ENCODE data around the gene NEUROD6.
A peak's percentile ranks its signal among the peaks of the same experiment; 100 is the strongest.

The NEUROD6 gene

GRCh38 chr7:31340603-31341002 is at the start of gene NEUROD6:
Gene NEUROD6 (minus strand): TSS chr7:31340726. CDS start chr7:31339268, 1,458 bp downstream.
- peaks cover 27% of the 10 kb centered on the region for H3K27me3 Mint-ChIP-seq
- H3K27ac Mint-ChIP-seq = no peak within 1 kb of the TSS
- no peak for ATAC-seq

GRCh38 chr7:31384466-31384865 is 43.9 kb upstream of the NEUROD6 start:
- no peaks in the 10 kb centered on the region for H3K9me3 Mint-ChIP-seq
- no peaks in the 10 kb centered on the region for H3K27me3 Mint-ChIP-seq
- H3K27ac Mint-ChIP-seq = no peak overlapping the region
- DNase-seq = no peak
- no peak overlapping the region for H3K4me3 Mint-ChIP-seq
- no peak for ATAC-seq
- H3K4me1 Mint-ChIP-seq = no peaks in the 10 kb centered on the region

More at GRCh38 chr7:31340603-31341002, at the start of gene NEUROD6:
- H3K4me1 Mint-ChIP-seq = no peaks in the 10 kb centered on the region
- DNase-seq = no peak
- H3K4me3 Mint-ChIP-seq = no peak within 1 kb of the TSS
- H3K9me3 Mint-ChIP-seq = no peaks in the 10 kb centered on the region

GRCh38 chr7:31382722-31383121 is 42.2 kb upstream of the NEUROD6 start:
- DNase-seq = no peak
- no peak for ATAC-seq
- Mint-ChIP-seq H3K4me3 (no peak overlapping the region), H3K4me1 (no peaks in the 10 kb centered on the region), H3K27ac (no peak overlapping the region), H3K9me3 (no peaks in the 10 kb centered on the region), H3K27me3 (no peaks in the 10 kb centered on the region)

GRCh38 chr7:31373337-31374289 is 33.1 kb upstream of the NEUROD6 start:
- H3K4me1 Mint-ChIP-seq = no peaks in the 10 kb centered on the region
- H3K9me3 Mint-ChIP-seq = no peaks in the 10 kb centered on the region
- no peak overlapping the region for H3K27ac Mint-ChIP-seq
- ATAC-seq (peak; percentile 42), DNase-seq (no peak)
- no peak overlapping the region for H3K4me3 Mint-ChIP-seq
- H3K27me3 Mint-ChIP-seq = peaks cover 17% of the 10 kb centered on the region

- DNase-seq = no peak
- H3K27ac Mint-ChIP-seq = no peak overlapping the region
- H3K4me1 Mint-ChIP-seq = no peaks in the 10 kb centered on the region
- no peak overlapping the region for H3K4me3 Mint-ChIP-seq
- H3K9me3 Mint-ChIP-seq = no peaks in the 10 kb centered on the region
- no peak for ATAC-seq
- peaks cover 17% of the 10 kb centered on the region for H3K27me3 Mint-ChIP-seq
These were observed 31.9 kb upstream of the NEUROD6 start for GRCh38 chr7:31372231-31372959.

GRCh38 chr7:31371621-31372020 is 31.1 kb upstream of the NEUROD6 start:
- H3K4me1 Mint-ChIP-seq = no peaks in the 10 kb centered on the region
- no peaks in the 10 kb centered on the region for H3K9me3 Mint-ChIP-seq
- H3K27ac Mint-ChIP-seq = no peak overlapping the region
- DNase-seq (no peak), ATAC-seq (no peak)
- H3K27me3 Mint-ChIP-seq = peaks cover 17% of the 10 kb centered on the region
- H3K4me3 Mint-ChIP-seq = no peak overlapping the region

- DNase-seq (no peak), ATAC-seq (no peak)
- Mint-ChIP-seq H3K4me1 (no peaks in the 10 kb centered on the region), H3K4me3 (no peak overlapping the region), H3K27me3 (peaks cover 17% of the 10 kb centered on the region), H3K9me3 (no peaks in the 10 kb centered on the region), H3K27ac (no peak overlapping the region)
These were observed 30.1 kb upstream of the NEUROD6 start for GRCh38 chr7:31370609-31371008.

GRCh38 chr7:31368620-31369019 is 28.1 kb upstream of the NEUROD6 start:
- DNase-seq (no peak), ATAC-seq (no peak)
- H3K27me3 Mint-ChIP-seq = peaks cover 11% of the 10 kb centered on the region
- no peaks in the 10 kb centered on the region for H3K4me1 Mint-ChIP-seq
- H3K4me3 Mint-ChIP-seq = no peak overlapping the region
- H3K27ac Mint-ChIP-seq = no peak overlapping the region
- no peaks in the 10 kb centered on the region for H3K9me3 Mint-ChIP-seq

- Mint-ChIP-seq H3K4me1 (no peaks in the 10 kb centered on the region), H3K4me3 (no peak overlapping the region), H3K9me3 (no peaks in the 10 kb centered on the region), H3K27me3 (no peaks in the 10 kb centered on the region), H3K27ac (no peak overlapping the region)
- DNase-seq (no peak), ATAC-seq (no peak)
These were observed 23.0 kb upstream of the NEUROD6 start for GRCh38 chr7:31363496-31363895.

- H3K4me3 Mint-ChIP-seq = no peak overlapping the region
- no peaks in the 10 kb centered on the region for H3K9me3 Mint-ChIP-seq
- H3K4me1 Mint-ChIP-seq = no peaks in the 10 kb centered on the region
- ATAC-seq = no peak
- no peak overlapping the region for H3K27ac Mint-ChIP-seq
- no peaks in the 10 kb centered on the region for H3K27me3 Mint-ChIP-seq
- no peak for DNase-seq
These were observed 22.5 kb upstream of the NEUROD6 start for GRCh38 chr7:31363051-31363450.

GRCh38 chr7:31362401-31362800 is 21.9 kb upstream of the NEUROD6 start:
- no peaks in the 10 kb centered on the region for H3K27me3 Mint-ChIP-seq
- ATAC-seq (no peak), DNase-seq (no peak)
- H3K4me1 Mint-ChIP-seq = no peaks in the 10 kb centered on the region
- H3K9me3 Mint-ChIP-seq = no peaks in the 10 kb centered on the region
- no peak overlapping the region for H3K27ac Mint-ChIP-seq
- H3K4me3 Mint-ChIP-seq = no peak overlapping the region

- no peaks in the 10 kb centered on the region for H3K27me3 Mint-ChIP-seq
- no peaks in the 10 kb centered on the region for H3K9me3 Mint-ChIP-seq
These were observed 17.9 kb upstream of the NEUROD6 start for GRCh38 chr7:31358467-31358866.

GRCh38 chr7:31345421-31345820 is 4.9 kb upstream of the NEUROD6 start:
- DNase-seq = no peak
- no peak overlapping the region for H3K4me3 Mint-ChIP-seq
- H3K27ac Mint-ChIP-seq = no peak overlapping the region
- H3K27me3 Mint-ChIP-seq = no peaks in the 10 kb centered on the region
- H3K4me1 Mint-ChIP-seq = no peaks in the 10 kb centered on the region
- ATAC-seq = no peak
- H3K9me3 Mint-ChIP-seq = no peaks in the 10 kb centered on the region

More at GRCh38 chr7:31358467-31358866, 17.9 kb upstream of the NEUROD6 start:
- no peak overlapping the region for H3K27ac Mint-ChIP-seq
- H3K4me1 Mint-ChIP-seq = no peaks in the 10 kb centered on the region
- no peak for ATAC-seq
- DNase-seq = no peak
- H3K4me3 Mint-ChIP-seq = no peak overlapping the region

GRCh38 chr7:31343516-31344305 is 3.2 kb upstream of the NEUROD6 start:
- DNase-seq (no peak), ATAC-seq (no peak)
- H3K27ac Mint-ChIP-seq = no peak overlapping the region
- no peaks in the 10 kb centered on the region for H3K4me1 Mint-ChIP-seq
- H3K27me3 Mint-ChIP-seq = peaks cover 6% of the 10 kb centered on the region
- H3K9me3 Mint-ChIP-seq = no peaks in the 10 kb centered on the region
- no peak overlapping the region for H3K4me3 Mint-ChIP-seq

- Mint-ChIP-seq H3K4me3 (no peak overlapping the region), H3K27me3 (peaks cover 22% of the 10 kb centered on the region), H3K9me3 (no peaks in the 10 kb centered on the region), H3K4me1 (no peaks in the 10 kb centered on the region), H3K27ac (no peak overlapping the region)
- DNase-seq (no peak), ATAC-seq (no peak)
These were observed 615 bp upstream of the NEUROD6 start for GRCh38 chr7:31341141-31341540.
